Central memory CD8-positive, alpha-beta T cell (primary cell): Measurements from ENCODE around the gene LHX3.
"Not testable (repeated sequence)": the region's sequence is repeated elsewhere in the genome, so short reads cannot be mapped to it uniquely, and the experiment has no call there.

Experiments used
- ATAC-seq: fragments of 150-1000 bp; cut with Tn5 transposase; replicated peaks from 2 replicates; pipeline ENCODE4 v1.10.0; 2022; ENCODE audit warnings: mild to moderate bottlenecking, moderate FRiP score, moderate number of reproducible peaks; ENCODE audit not compliant: poor library complexity, severe bottlenecking; ENCODE audit errors: extremely low read depth
- DNase-seq, 2 donors: peaks; one replicate each; pipeline ENCODE4 v3.0.0; 2021; ENCODE audit warnings: low spot score in 2 of 2
- H3K27ac Mint-ChIP-seq: one replicate; pipeline ENCODE4 v1.8.0; 2022; ENCODE audit warnings: low read depth, mild to moderate bottlenecking, moderate library complexity, mixed read lengths
- H3K27me3 Mint-ChIP-seq: one replicate; pipeline ENCODE4 v1.8.0; 2022; ENCODE audit warnings: mixed read lengths
- H3K36me3 Mint-ChIP-seq: one replicate; pipeline ENCODE4 v1.8.0; 2022; ENCODE audit warnings: mild to moderate bottlenecking, moderate library complexity, mixed read lengths; ENCODE audit not compliant: insufficient read depth
- H3K4me1 Mint-ChIP-seq: one replicate; pipeline ENCODE4 v1.8.0; 2022; ENCODE audit warnings: mixed read lengths
- H3K4me3 Mint-ChIP-seq: one replicate; pipeline ENCODE4 v1.8.0; 2022; ENCODE audit warnings: mild to moderate bottlenecking, moderate library complexity, mixed read lengths
- H3K9me3 Mint-ChIP-seq: one replicate; pipeline ENCODE4 v1.8.0; 2022; ENCODE audit warnings: mixed read lengths

LHX3 gene

DNA sequence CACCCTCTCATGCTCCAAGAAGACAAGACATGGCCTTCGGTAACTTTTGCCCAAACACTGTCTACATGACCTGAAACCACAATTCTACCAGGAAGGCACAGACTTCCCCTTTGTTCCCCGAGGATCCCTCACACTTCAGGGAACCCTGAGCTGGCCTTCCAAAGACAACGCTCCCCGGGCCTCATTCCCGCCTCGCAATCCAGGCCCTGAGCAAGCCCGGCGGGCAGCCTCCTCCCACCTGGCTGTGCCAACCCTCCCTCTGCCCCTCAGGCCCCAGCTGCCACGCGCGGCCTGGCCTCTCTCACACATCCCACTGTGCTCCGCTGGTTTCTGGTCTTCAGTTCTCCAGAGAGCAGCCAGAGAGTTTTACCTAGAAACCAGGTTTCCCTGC is 33.4 kb upstream of the LHX3 start:
- ATAC-seq (no peak), DNase-seq (no peak)
- Mint-ChIP-seq H3K27ac (no peak overlapping the region), H3K36me3 (peaks cover 10% of the 10 kb centered on the region), H3K9me3 (no peaks in the 10 kb centered on the region), H3K4me1 (peaks cover 38% of the 10 kb centered on the region), H3K4me3 (no peak overlapping the region), H3K27me3 (no peaks in the 10 kb centered on the region)

DNA sequence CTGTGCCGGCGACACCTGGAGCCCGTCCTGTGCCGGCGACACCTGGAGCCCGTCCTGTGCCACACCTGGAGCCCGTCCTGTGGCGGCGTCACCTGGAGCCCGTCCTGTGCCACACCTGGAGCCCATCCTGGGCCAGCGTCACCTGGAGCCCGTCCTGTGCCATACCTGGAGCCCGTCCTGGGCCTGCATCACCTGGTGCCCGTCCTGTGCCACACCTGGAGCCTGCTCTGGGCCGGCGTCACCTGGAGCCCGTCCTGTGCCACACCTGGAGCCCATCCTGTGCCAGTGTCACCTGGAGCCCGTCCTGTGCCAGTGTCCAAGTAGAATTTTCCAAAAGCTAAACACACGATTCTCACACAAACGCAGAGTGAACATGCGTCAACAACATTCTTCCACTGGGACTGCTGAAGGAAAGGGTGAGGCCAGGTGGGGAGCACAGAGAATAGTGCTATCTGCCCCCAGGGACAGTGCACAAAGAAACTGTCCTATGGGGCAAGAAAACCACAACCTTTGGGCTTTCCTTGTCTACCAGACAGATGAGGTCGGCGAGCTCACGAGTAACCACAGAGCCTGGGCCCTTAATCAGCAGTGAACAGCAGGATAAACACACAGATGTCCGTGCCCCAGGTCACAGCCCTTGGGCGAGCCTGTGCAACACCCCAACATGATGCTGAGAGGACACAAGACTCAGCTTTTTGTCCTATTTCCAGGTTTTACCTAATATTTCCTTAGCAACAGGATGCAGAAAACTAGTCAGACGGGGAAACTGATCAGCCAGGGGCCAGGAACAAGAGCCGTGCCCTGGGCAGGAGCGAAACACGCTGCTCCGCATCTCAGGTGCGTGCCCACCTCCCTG is 32.8 kb upstream of the LHX3 start:
- H3K4me1 Mint-ChIP-seq, result peaks cover 38% of the 10 kb centered on the region
- H3K27me3 Mint-ChIP-seq, result no peaks in the 10 kb centered on the region
- H3K27ac Mint-ChIP-seq, result no peak overlapping the region
- H3K9me3 Mint-ChIP-seq, result no peaks in the 10 kb centered on the region
- ATAC-seq (no peak), DNase-seq (no peak)
- H3K4me3 Mint-ChIP-seq, result no peak overlapping the region
- H3K36me3 Mint-ChIP-seq, result peaks cover 10% of the 10 kb centered on the region

DNA sequence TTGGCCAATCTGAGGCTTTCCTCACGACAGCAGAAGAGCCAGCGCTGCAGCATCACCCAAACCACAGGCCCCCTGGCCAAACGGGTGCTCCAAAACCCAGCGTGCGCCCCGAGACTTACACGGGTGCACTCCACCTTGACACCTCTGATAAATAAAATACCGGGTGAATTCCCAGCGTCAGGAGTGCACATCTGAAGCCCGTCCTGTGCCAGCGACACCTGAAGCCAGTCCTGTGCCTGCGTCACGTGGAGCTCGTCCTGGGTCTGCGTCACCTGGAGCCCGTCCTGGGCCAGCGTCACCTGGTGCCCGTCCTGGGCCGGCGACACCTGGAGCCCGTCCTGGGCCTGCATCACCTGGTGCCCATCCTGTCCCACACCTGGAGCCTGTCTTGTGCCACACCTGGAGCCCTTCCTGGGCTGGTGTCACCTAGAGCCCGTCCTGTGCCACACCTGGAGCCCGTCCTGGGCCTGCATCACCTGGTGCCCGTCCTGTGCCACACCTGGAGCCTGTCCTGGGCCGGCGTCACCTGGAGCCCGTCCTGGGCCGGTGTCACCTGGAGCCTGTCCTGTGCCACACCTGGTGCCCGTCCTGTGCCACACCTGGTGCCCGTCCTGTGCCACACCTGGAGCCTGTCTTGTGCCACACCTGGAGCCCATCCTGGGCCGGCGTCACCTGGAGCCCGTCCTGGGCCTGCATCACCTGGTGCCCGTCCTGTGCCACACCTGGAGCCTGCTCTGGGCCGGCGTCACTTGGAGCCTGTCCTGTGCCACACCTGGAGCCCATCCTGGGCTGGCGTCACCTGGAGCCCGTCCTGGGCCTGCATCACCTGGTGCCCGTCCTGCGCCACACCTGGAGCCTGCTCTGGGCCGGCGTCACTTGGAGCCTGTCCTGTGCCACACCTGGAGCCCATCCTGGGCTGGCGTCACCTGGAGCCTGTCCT is 31.8 kb upstream of the LHX3 start:
- H3K4me3 Mint-ChIP-seq, H3K27me3 Mint-ChIP-seq, H3K27ac Mint-ChIP-seq, H3K36me3 Mint-ChIP-seq, DNase-seq, H3K9me3 Mint-ChIP-seq, ATAC-seq: not testable (repeated sequence)
- peaks cover 38% of the 10 kb centered on the region for H3K4me1 Mint-ChIP-seq

DNA sequence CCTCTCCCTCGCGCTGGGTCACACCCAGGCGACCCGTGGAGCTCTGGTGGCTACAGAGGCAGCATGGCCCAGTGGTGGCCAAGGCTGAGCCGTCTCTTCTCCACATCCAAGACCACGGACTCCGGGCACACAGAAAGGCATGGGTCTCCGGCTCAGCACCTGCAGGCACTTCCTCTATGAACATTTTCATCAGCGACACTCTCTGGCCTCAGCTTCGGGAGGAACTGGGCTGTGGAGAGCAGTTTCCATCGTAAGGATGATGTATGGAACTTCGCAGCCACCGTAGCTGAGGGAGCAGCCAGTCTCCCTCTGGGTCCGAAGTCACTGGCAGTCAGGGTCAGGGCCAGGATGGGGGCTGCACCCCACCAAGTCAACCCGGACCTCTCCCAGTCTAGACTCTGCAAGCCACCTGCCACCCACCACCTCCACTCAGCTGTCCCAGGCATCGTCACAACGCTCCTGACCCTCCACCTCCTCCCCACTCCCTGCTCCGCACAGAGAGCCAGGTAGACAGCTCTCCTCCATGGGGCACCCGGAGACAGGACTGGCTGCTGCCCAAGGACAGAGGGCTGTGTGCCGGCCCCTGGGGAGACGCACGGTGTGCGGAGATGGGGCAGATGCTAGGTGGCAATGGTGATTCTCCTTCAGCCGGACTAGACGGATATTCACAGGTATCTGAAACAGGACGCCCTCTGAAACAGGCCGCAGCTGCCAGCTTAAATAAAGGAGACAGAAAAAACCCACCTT is 31.0 kb upstream of the LHX3 start:
- Mint-ChIP-seq H3K4me1 (peaks cover 37% of the 10 kb centered on the region), H3K36me3 (peaks cover 8% of the 10 kb centered on the region), H3K9me3 (no peaks in the 10 kb centered on the region), H3K4me3 (no peak overlapping the region), H3K27me3 (no peaks in the 10 kb centered on the region), H3K27ac (no peak overlapping the region)
- ATAC-seq (no peak), DNase-seq (no peak)

DNA sequence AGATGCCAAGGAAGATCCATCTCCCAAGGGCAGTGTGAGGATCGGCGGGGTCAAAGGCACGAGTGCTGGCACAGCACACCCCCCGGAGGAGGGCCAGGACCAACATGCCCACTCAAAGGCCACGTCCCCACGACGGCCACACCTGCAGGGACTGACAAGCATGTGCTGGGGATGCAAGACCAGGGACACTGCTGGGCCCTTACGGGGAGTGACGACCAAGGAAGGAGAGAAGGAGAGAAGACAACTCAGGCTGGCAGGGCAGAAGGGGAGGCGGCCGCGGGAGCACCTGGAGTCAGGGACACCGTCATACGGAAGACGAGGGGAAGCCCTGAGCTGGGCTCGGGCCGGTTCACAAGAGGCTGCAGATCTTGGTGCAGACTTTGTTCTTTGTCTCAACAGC is 30.2 kb upstream of the LHX3 start:
- Mint-ChIP-seq H3K4me1 (peaks cover 39% of the 10 kb centered on the region), H3K27me3 (no peaks in the 10 kb centered on the region), H3K9me3 (no peaks in the 10 kb centered on the region), H3K36me3 (peaks cover 12% of the 10 kb centered on the region), H3K27ac (no peak overlapping the region), H3K4me3 (no peak overlapping the region)
- DNase-seq, result no peak
- no peak for ATAC-seq

DNA sequence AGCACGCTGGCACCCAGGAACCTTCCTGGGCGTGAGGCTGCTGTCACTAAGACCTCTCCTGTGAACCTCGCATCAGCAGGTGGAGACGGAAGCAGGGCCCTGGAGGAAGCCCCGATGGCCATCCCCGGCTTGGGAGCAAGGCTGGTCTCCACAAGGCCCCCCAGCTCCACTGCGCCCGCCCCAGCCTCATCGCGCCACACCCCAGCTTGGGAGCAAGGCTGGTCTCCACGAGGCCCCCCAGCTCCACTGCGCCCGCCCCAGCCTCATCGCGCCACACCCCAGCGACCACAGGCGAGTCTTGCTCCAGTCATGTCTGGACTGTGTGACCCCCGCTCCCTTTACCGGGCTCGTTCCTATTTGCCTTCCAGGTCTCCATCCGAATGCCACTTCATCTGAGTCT is 29.7 kb upstream of the LHX3 start:
- no peak for ATAC-seq
- peaks cover 39% of the 10 kb centered on the region for H3K4me1 Mint-ChIP-seq

DNA sequence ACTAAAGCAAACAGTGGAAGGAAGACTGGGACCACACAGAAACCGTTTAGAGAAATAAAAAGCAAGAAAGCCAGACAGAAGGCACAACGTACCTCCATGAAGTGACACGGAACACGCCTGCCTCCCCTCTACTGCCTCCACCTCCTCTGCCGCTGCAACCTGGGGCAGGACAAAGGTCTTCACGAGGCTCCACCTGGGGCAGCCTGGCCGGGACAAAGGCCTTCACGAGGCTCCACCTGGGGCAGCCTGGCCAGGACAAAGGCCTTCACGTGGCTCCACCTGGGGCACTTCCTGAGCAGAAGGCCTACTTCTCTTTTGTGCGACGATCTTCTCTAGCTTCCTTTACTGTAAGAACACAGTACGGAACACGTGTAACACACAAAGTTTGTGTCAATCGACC is 28.9 kb upstream of the LHX3 start:
- Mint-ChIP-seq H3K9me3 (no peaks in the 10 kb centered on the region), H3K27me3 (no peaks in the 10 kb centered on the region), H3K4me3 (no peak overlapping the region), H3K27ac (no peak overlapping the region), H3K36me3 (peaks cover 12% of the 10 kb centered on the region), H3K4me1 (peaks cover 31% of the 10 kb centered on the region)
- DNase-seq (no peak), ATAC-seq (no peak)

More for the DNA sequence above, 29.7 kb upstream of the LHX3 start:
- Mint-ChIP-seq H3K9me3 (no peaks in the 10 kb centered on the region), H3K4me3 (no peak overlapping the region), H3K27ac (no peak overlapping the region), H3K27me3 (no peaks in the 10 kb centered on the region), H3K36me3 (peaks cover 12% of the 10 kb centered on the region)
- peak in 1 of 2 donors; percentile 40 for DNase-seq

DNA sequence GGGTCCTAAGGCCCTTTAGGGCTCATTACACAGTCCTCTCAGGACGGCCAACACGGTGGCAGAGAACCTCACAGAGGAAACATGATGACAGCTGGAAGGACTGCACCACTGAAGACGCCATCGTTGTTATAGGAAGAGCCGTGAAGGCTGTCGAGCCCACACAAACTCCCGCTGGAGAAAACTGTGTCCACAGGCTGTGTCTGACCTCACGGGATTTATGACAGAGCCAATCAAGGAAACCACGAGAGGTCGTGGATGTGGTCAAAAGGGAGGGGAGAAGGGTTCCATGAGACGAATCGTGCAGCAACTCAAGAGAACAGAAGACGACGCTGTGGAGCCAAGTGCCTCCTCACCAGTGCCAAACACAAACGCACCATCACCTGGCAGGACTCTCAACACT is 28.5 kb upstream of the LHX3 start:
- DNase-seq, result no peak
- H3K27ac Mint-ChIP-seq, result no peak overlapping the region
- H3K36me3 Mint-ChIP-seq, result peaks cover 15% of the 10 kb centered on the region
- H3K4me3 Mint-ChIP-seq, result no peak overlapping the region
- H3K27me3 Mint-ChIP-seq, result no peaks in the 10 kb centered on the region
- no peaks in the 10 kb centered on the region for H3K9me3 Mint-ChIP-seq
- ATAC-seq, result no peak
- H3K4me1 Mint-ChIP-seq, result peaks cover 27% of the 10 kb centered on the region

DNA sequence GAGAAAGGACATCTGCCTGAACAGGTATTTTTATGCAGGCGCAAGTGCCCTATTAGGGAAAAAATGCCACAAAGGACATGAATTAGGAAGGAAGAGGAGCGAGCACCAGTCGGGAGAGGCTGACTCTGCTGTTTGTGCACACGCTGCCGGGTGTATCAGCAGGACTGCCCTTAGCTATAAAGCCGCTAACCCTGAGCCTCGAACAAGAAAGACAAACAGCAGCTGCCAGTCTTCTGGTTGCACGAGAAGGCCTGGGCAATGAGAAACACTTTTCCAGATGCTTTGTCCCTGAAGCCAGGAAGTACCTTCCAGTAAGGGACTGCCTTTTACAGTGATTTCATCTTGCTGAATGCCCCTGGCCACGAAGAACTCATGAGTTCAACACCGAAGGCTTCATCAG is 28.0 kb upstream of the LHX3 start:
- Mint-ChIP-seq H3K4me3 (no peak overlapping the region), H3K27ac (no peak overlapping the region), H3K36me3 (peaks cover 13% of the 10 kb centered on the region), H3K27me3 (no peaks in the 10 kb centered on the region), H3K4me1 (peaks cover 24% of the 10 kb centered on the region), H3K9me3 (no peaks in the 10 kb centered on the region)
- DNase-seq (no peak), ATAC-seq (no peak)

DNA sequence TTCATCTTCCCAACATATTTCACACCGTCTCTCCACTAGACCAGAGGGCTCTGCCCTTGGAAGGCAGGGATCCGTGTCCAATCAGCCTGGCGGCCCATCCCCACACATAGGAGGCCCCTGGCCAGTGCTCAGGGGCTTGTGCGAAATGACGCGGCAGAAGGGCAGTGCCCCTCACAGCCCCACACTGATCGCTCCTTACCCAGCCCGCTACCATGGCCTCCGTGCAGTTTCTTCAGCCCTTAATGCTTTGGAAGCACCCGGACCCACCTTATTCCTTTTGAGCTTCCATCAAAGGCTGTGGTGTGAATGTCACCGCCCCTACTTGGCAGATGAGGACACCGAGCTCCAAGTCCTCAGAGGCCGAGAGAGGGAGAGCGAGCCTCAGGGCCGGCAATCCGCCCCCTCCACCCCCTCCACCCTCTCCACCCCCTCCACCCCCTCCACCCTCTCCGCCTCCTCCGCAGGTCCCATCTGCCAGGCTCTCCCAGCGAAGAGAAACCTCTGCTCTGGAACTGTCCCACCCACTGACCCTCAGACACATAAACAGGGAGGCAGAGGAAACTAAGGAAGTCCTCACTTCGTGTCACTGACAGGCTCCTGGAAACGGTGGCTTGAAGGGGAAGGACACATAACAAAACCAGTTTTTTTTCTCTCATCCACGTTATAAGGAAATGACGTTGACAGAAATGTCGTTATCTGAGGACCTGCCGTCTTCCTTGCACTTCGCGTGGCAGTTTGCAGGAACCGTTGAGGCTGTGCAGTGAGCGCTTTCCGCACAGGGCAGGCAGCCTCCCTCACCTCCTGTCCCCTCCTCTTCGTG is 26.8 kb upstream of the LHX3 start:
- no peaks in the 10 kb centered on the region for H3K27me3 Mint-ChIP-seq
- no peak overlapping the region for H3K4me3 Mint-ChIP-seq
- peaks cover 13% of the 10 kb centered on the region for H3K36me3 Mint-ChIP-seq
- no peaks in the 10 kb centered on the region for H3K9me3 Mint-ChIP-seq
- H3K4me1 Mint-ChIP-seq, result peaks cover 24% of the 10 kb centered on the region
- no peak overlapping the region for H3K27ac Mint-ChIP-seq
- DNase-seq (no peak), ATAC-seq (peak; percentile 58)

DNA sequence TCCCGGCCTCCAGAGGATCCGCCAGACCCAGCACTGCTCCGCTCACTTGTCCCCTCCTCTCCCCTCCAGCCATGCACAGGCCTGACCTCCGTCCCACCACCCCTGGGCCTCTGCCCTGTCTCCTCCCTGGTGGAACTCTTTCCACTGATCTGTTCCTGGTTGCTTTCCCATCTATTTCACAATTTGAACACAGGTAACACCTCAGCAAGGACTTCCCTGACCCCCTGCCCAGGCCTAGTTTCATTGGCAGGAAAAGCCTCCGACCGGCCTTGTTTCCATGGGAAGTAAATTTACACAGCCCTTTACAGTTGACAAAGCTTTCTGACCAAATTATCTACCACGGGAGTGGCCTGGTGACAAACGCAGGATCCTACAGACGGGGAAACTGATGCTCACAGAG is 25.8 kb upstream of the LHX3 start:
- H3K4me3 Mint-ChIP-seq, result no peak overlapping the region
- H3K27me3 Mint-ChIP-seq, result no peaks in the 10 kb centered on the region
- no peaks in the 10 kb centered on the region for H3K9me3 Mint-ChIP-seq
- H3K4me1 Mint-ChIP-seq, result peaks cover 24% of the 10 kb centered on the region
- no peak for ATAC-seq
- DNase-seq, result no peak
- H3K36me3 Mint-ChIP-seq, result peaks cover 13% of the 10 kb centered on the region
- H3K27ac Mint-ChIP-seq, result no peak overlapping the region

DNA sequence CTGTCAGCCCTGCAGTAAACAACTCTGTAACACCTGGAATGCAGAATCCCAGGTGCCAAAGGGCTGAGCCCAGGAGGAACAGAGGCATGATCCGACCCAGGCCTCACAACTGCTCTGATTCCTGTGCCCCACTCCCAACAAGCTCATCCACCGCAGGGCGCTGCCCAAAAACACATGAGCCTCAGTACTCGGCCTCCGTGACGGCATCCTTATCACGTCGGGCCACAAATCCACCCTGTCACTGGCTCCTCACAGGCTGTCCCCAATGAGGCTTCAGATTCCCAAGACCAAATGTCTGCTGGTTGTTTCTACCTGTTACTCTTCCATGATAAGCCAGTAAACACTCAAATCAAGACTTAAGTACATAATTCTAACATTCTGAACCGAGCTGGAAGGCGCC is 25.4 kb upstream of the LHX3 start:
- ATAC-seq, result no peak
- H3K4me3 Mint-ChIP-seq, result no peak overlapping the region
- no peak overlapping the region for H3K27ac Mint-ChIP-seq
- H3K4me1 Mint-ChIP-seq, result peaks cover 25% of the 10 kb centered on the region
- H3K36me3 Mint-ChIP-seq, result peaks cover 10% of the 10 kb centered on the region
- DNase-seq, result no peak
- H3K27me3 Mint-ChIP-seq, result no peaks in the 10 kb centered on the region
- H3K9me3 Mint-ChIP-seq, result no peaks in the 10 kb centered on the region
